ENCODE measurements around the gene ACSS1.

Gene ACSS1

DNA sequence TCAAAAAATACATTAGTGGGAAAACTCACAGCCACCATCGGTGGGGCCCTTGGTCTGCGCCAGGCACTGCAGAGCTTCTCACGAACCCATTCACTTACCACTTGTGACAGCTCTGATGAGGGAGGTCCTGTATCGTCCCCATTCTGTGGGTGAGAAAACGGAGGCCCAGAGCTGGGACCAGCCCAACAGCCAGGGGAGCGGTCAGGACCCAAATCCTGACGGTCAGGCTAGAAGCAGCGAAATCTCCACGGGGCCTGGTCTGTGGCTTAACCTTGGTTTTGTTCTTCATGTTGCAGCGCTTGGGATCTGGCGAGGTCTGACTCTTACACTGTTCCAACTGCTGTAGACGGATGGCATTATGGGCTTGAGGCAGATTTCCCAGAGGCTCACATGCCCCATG lies 31.7 kb upstream of the ACSS1 start:
- no peak for DNase-seq (ENCODE audit: low read depth)
- no peak for TF ChIP-seq CTCF (IDR thresholded peaks at IDR 0.05; ENCODE audit: insufficient read depth, low read depth, low read length, missing control alignments)
- H3K4me3 ChIP-seq (ENCODE audit: low read length): no peak overlapping the region

DNA sequence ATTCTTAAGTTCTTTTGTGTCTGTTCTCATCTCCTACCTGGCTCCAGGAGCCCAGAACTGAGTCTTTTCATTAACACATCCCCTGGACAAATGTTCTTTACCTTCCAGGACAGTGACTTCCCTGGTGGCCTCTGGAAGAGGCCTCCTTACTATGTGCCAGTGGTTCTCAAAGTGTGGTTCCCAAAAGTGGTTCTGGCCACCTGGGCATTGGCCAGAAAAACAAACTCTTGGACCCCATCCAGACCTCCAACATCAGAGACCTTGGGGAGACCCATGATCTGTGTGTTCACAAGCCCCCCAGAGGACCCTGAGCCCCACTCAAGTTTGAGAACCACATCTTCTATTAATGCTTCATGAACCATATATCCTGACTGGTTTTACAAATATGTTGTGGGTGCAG lies 31.2 kb upstream of the ACSS1 start:
- no peak overlapping the region for H3K4me3 ChIP-seq (ENCODE audit: low read length)
- no peak for DNase-seq (ENCODE audit: low read depth)
- no peak for TF ChIP-seq CTCF (IDR thresholded peaks at IDR 0.05; ENCODE audit: insufficient read depth, low read depth, low read length, missing control alignments)

- no peak for DNase-seq (ENCODE audit: low read depth)
- no peak overlapping the region for H3K4me3 ChIP-seq (ENCODE audit: low read length)
- TF ChIP-seq CTCF (IDR thresholded peaks at IDR 0.05; ENCODE audit: insufficient read depth, low read depth, low read length, missing control alignments): no peak
These were observed 30.3 kb upstream of the ACSS1 start for GRCh38 chr20:25088267-25088666.

- no peak for DNase-seq (ENCODE audit: low read depth)
- no peak overlapping the region for H3K4me3 ChIP-seq (ENCODE audit: low read length)
- TF ChIP-seq CTCF (IDR thresholded peaks at IDR 0.05; ENCODE audit: insufficient read depth, low read depth, low read length, missing control alignments): no peak
These were observed 29.4 kb upstream of the ACSS1 start for GRCh38 chr20:25087186-25087929.

GRCh38 chr20:25085756-25086495 lies 28.0 kb upstream of the ACSS1 start:
- no peak overlapping the region for H3K4me3 ChIP-seq (ENCODE audit: low read length)
- no peak for TF ChIP-seq CTCF (IDR thresholded peaks at IDR 0.05; ENCODE audit: insufficient read depth, low read depth, low read length, missing control alignments)
- DNase-seq (ENCODE audit: low read depth): no peak

DNA sequence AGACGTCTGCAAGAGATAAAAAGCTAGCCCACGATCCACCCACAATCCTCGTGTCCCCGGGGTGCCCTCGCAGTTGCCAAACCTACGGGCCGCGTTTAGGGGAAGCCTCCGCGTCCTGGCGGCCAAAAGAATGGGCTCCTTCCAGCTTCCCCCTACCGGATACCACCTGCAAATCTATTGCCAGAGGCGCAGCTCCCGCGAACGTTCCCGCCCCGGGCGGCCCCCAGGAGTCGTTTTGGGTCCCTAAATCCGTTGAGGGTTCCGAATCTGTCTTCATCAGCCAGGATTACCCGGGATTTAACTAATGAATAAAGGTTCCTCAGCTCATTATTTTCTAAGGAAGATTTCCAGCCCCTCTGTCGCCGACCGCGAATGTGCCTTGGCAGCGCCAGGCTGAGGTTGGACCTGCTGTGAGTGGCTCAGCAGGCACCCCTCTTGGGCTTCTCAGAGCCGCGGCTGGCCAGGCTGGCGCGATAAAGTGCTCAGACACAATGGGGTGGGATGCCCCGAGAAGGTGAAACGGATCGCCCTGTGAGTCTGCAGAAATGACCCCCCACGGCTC lies 26.8 kb upstream of the ACSS1 start:
- DNase-seq (ENCODE audit: low read depth): no peak
- TF ChIP-seq CTCF (IDR thresholded peaks at IDR 0.05; ENCODE audit: insufficient read depth, low read depth, low read length, missing control alignments): no peak

More for the DNA sequence above, 26.8 kb upstream of the ACSS1 start:
- H3K4me3 ChIP-seq (ENCODE audit: low read length): no peak overlapping the region
